Activated CD8-positive, alpha-beta T cell treated with anti-CD3 and anti-CD28 coated beads for 36 hours (primary cell): ENCODE results near the gene RARRES1. TPM values are rescaled to one million over a fixed set of nuclear protein-coding genes. Genes with fewer than 3 reads are reported as not detected.

Experiments
- ATAC-seq: fragments of 200-7000 bp; cut with Tn5 transposase; one replicate; pipeline ENCODE4 v1.10.0; 2021; ENCODE audit warnings: mild to moderate bottlenecking, moderate library complexity
- CTCF ChIA-PET: fragments of 350-600 bp; sonication (Branson Sonifier 250); formaldehyde crosslinking; loops from one replicate; lab custom pipeline; 2021; ENCODE audit warnings: antibody characterized with exemption; lab: Charles Lee
- POLR2A ChIA-PET: fragments of 350-600 bp; sonication (Branson Sonifier 250); formaldehyde crosslinking; loops from one replicate; lab custom pipeline; 2021; ENCODE audit warnings: antibody characterized with exemption; lab: Charles Lee
- DNase-seq: peaks from one replicate; pipeline ENCODE4 v3.0.0-alpha.2; 2020
- H3K27ac Mint-ChIP-seq: one replicate; pipeline ENCODE4 v1.8.0; 2021; ENCODE audit warnings: mild to moderate bottlenecking, mixed read lengths
- H3K27me3 Mint-ChIP-seq: one replicate; pipeline ENCODE4 v1.8.0; 2021; ENCODE audit warnings: mixed read lengths
- H3K36me3 Mint-ChIP-seq: one replicate; pipeline ENCODE4 v1.8.0; 2021; ENCODE audit warnings: low read depth, mixed read lengths
- H3K4me1 Mint-ChIP-seq: one replicate; pipeline ENCODE4 v1.8.0; 2021; ENCODE audit warnings: low read depth, mixed read lengths
- H3K4me3 Mint-ChIP-seq: one replicate; pipeline ENCODE4 v1.8.0; 2021; ENCODE audit warnings: mild to moderate bottlenecking, moderate library complexity, mixed read lengths
- H3K9me3 Mint-ChIP-seq: one replicate; pipeline ENCODE4 v1.8.0; 2021; ENCODE audit warnings: mixed read lengths
- CTCF ChIP-seq: fragments of 200-600 bp; IDR thresholded peaks from one replicate; pipeline ENCODE4 v1.8.0; 2022; ENCODE audit warnings: antibody characterized with exemption, mild to moderate bottlenecking
- intact Hi-C: fragments of 100-400 bp; cut with micrococcal nuclease; formaldehyde crosslinking; loops from one replicate; pipeline ENCODE4 v1.10.0; 2022
- total RNA-seq, 2 experiments: library from RNA; stranded (reverse); gene quantifications; one replicate each; pipeline ENCODE4 v1.2.3, GENCODE V29; 2021

Gene RARRES1
- total RNA-seq, 2 experiments from 2014 or later, result not detected

DNA sequence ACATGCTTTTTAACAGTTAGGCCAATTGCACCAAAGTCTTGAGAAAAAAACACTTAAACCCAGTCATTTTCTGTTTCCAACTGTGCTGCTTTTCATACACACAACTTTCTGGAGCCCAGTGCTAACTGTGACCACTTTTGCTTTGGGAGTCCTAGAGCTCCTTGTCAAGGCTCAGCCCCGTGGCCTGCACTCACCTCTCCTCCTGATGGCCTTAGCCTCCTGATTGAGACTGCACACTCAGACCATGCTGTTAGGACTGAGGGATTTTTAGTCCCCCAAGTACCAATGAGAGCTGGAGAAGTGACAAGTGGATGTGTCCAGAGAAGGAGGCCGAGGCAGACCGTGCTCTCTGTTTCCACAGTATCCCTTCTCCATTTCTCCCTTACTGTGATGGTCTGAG is 15.2 kb upstream of the RARRES1 start:
- Mint-ChIP-seq H3K36me3 (peaks cover 4% of the 10 kb centered on the region), H3K4me1 (no peaks in the 10 kb centered on the region), H3K9me3 (no peaks in the 10 kb centered on the region), H3K4me3 (no peak overlapping the region), H3K27me3 (no peaks in the 10 kb centered on the region), H3K27ac (no peak overlapping the region)
- ATAC-seq, result no peak
- DNase-seq, result no peak
- intact Hi-C loops, result no loop called here
- CTCF ChIA-PET, result no interaction called here
- TF ChIP-seq CTCF, result no peak
- POLR2A ChIA-PET, result no interaction called here

GRCh38 chr3:158745551-158745950 is 13.3 kb upstream of the RARRES1 start:
- intact Hi-C loops, result no loop called here
- H3K36me3 Mint-ChIP-seq, result peaks cover 4% of the 10 kb centered on the region
- H3K4me3 Mint-ChIP-seq, result no peak overlapping the region
- no peak for TF ChIP-seq CTCF
- H3K27me3 Mint-ChIP-seq, result no peaks in the 10 kb centered on the region
- CTCF ChIA-PET, result no interaction called here
- H3K27ac Mint-ChIP-seq, result no peak overlapping the region
- DNase-seq, result no peak
- POLR2A ChIA-PET, result no interaction called here
- no peak for ATAC-seq
- no peaks in the 10 kb centered on the region for H3K9me3 Mint-ChIP-seq
- H3K4me1 Mint-ChIP-seq, result peaks cover 4% of the 10 kb centered on the region

GRCh38 chr3:158744567-158745288 is 12.5 kb upstream of the RARRES1 start:
- H3K4me1 Mint-ChIP-seq, result peaks cover 4% of the 10 kb centered on the region
- ChIA-PET POLR2A (no interaction called here), CTCF (no interaction called here)
- no peak for TF ChIP-seq CTCF
- H3K27ac Mint-ChIP-seq, result no peak overlapping the region
- intact Hi-C loops, result no loop called here
- DNase-seq (no peak), ATAC-seq (no peak)
- no peaks in the 10 kb centered on the region for H3K9me3 Mint-ChIP-seq
- peaks cover 4% of the 10 kb centered on the region for H3K36me3 Mint-ChIP-seq
- no peaks in the 10 kb centered on the region for H3K27me3 Mint-ChIP-seq
- no peak overlapping the region for H3K4me3 Mint-ChIP-seq

DNA sequence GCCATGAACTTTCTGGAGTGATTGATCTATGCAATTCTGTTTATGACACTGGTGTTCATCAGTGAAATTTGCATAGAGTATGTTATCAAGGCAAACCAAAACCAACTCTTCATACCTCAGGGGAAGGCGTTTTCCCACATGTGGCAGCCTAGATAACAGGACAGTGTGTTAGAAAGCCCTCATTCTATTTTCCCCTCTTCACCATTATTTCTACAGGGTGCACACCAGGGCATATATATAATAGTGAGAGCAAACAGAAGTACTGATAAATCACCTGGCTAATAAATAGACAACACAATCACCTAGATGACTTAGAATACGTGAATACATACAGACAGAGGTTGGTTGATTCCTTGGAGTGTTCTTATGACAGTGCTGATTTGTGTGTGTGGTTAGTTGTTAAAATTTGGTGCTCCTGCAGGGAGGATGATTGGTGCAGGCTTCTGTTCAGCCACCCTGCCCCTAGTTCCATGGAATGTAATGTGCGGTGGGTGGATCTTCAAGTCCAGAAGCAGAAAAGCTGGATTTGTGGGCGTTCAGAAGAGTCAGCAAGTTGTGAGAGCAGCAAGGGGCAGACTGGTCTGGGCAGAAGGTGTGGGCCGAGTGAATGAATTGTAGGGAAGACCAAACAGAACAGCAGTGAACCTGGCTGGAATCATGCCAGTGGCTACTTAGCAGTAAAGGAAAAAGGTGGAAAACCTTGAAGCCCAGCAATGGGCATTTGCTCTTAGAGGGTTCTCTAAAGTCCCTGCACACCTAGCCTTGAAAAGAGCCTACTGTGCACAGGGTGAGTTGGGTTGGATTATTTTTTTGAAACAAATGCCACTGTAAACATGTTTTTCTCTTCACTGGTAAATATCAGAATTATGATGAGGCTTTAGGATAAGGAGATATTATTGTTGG is 11.7 kb upstream of the RARRES1 start:
- ChIA-PET POLR2A (no interaction called here), CTCF (interaction anchor here (0.9 to 3.7 kb wide), 3 partner anchors 16 to 81 kb away, joined by 3 to 23 read pairs (median 3); no protein-coding TSS in a partner anchor)
- Mint-ChIP-seq H3K9me3 (no peaks in the 10 kb centered on the region), H3K4me3 (no peak overlapping the region), H3K27ac (no peak overlapping the region), H3K27me3 (no peaks in the 10 kb centered on the region), H3K36me3 (peaks cover 4% of the 10 kb centered on the region), H3K4me1 (peaks cover 4% of the 10 kb centered on the region)
- TF ChIP-seq CTCF, result no peak
- ATAC-seq, result no peak
- intact Hi-C loops, result no loop called here
- DNase-seq, result no peak
